Endothelial cell of umbilical vein (primary cell): ENCODE measurements around the gene PLXNB1. TPM values are rescaled to one million over a fixed set of nuclear protein-coding genes. Genes with fewer than 3 reads are reported as not detected.

Experiments
- BruUV-seq: library from RNA; stranded (reverse); fragments of 400-500 nt; replicated peaks from 2 replicates; lab custom pipeline; 2021; lab: Mats Ljungman, UMichigan
- CTCF ChIA-PET: fragments of 300-600, 350-600 bp; sonication (Branson Sonifier 250); formaldehyde crosslinking; loops from one replicate; lab custom pipeline; 2021; ENCODE audit warnings: antibody characterized with exemption, inconsistent platforms; lab: Charles Lee
- POLR2A ChIA-PET: fragments of 300-600, 350-600 bp; sonication (Branson Sonifier 250); formaldehyde crosslinking; loops from one replicate; lab custom pipeline; 2021; ENCODE audit warnings: antibody characterized with exemption, inconsistent platforms; lab: Charles Lee
- DNase-seq: peaks from one replicate; pipeline ENCODE4 v3.0.0-alpha.2; 2011; ENCODE audit warnings: low read depth, low spot score
- FAIRE-seq: peaks from 2 replicates; lab custom pipeline; 2011; peaks lifted over from hg19 to GRCh38; lab: Jason Lieb, UNC
- H2AFZ ChIP-seq: 2 replicates; pipeline ENCODE4 v1.6.0; 2012; ENCODE audit warnings: low read depth, low read length, control low read depth, inconsistent platforms
- H3K27ac ChIP-seq: 2 replicates; pipeline ENCODE4 v1.5.1; 2011; ENCODE audit warnings: low read depth, mild to moderate bottlenecking, control low read depth, low read length, moderate library complexity; ENCODE audit not compliant: insufficient read depth
- H3K27me3 ChIP-seq, 2 experiments: 2 replicates each; pipeline versions ENCODE4 v1.6.0 to v1.6.1; 2011; ENCODE audit warnings: low read length in 2 of 2, mixed read lengths in 1 of 2; ENCODE audit not compliant: control insufficient read depth in 2 of 2, insufficient read depth in 2 of 2
- H3K36me3 ChIP-seq, 2 experiments: 2 replicates in 1 of 2; 3 replicates in 1 of 2; pipeline ENCODE4 v1.5.1; 2011; ENCODE audit warnings: low read length in 2 of 2, mild to moderate bottlenecking in 1 of 2, moderate library complexity in 1 of 2; ENCODE audit not compliant: control insufficient read depth in 2 of 2, insufficient read depth in 2 of 2; ENCODE audit errors: extremely low read depth in 1 of 2
- H3K4me1 ChIP-seq: 3 replicates; pipeline ENCODE4 v1.5.1; 2011; ENCODE audit warnings: mild to moderate bottlenecking, low read length; ENCODE audit not compliant: control insufficient read depth, insufficient read depth; ENCODE audit errors: extremely low read depth
- H3K4me2 ChIP-seq: 2 replicates; pipeline ENCODE4 v1.6.1; 2011; ENCODE audit warnings: low read length, control low read depth, mixed read lengths; ENCODE audit not compliant: insufficient read depth
- H3K4me3 ChIP-seq, 3 experiments: fragments of 200-600 bp in 1 of 3; sonication (generic), shearing (Covaris generic) in 1 of 3; replicated peaks in 1 of 3; 2 replicates each; pipeline ENCODE4 v1.5.1; 2011 to 2016; ENCODE audit warnings: control low read depth in 3 of 3, low read length in 3 of 3, mild to moderate bottlenecking in 2 of 3, inconsistent platforms in 1 of 3, low read depth in 1 of 3, moderate library complexity in 1 of 3; ENCODE audit not compliant: insufficient read depth in 1 of 3
- H3K79me2 ChIP-seq: 2 replicates; pipeline ENCODE4 v1.6.0; 2012; ENCODE audit warnings: low read length, inconsistent platforms; ENCODE audit not compliant: control insufficient read depth, insufficient read depth
- H3K9ac ChIP-seq: replicated peaks from 2 replicates; pipeline ENCODE3; 2011; ENCODE audit warnings: low read length, control low read depth; ENCODE audit not compliant: insufficient read depth; ENCODE audit errors: extremely low read depth
- H3K9me1 ChIP-seq: replicated peaks from 3 replicates; pipeline ENCODE4 v1.6.0; 2011; ENCODE audit warnings: mild to moderate bottlenecking, low read length; ENCODE audit not compliant: control insufficient read depth, insufficient read depth; ENCODE audit errors: extremely low read depth
- H3K9me3 ChIP-seq: replicated peaks from 2 replicates; pipeline ENCODE4 v1.5.1; 2012; ENCODE audit warnings: low read length, inconsistent platforms; ENCODE audit not compliant: control insufficient read depth, insufficient read depth
- H4K20me1 ChIP-seq: replicated peaks from 2 replicates; pipeline ENCODE3; 2011; ENCODE audit warnings: mild to moderate bottlenecking, low read length; ENCODE audit not compliant: control insufficient read depth, insufficient read depth; ENCODE audit errors: extremely low read depth
- EZH2 ChIP-seq: IDR thresholded peaks from 2 replicates; pipeline ENCODE4 v1.6.1; 2012; ENCODE audit warnings: borderline replicate concordance, low read depth, mild to moderate bottlenecking, moderate library complexity, low read length, inconsistent platforms; ENCODE audit not compliant: severe bottlenecking
- FOS ChIP-seq: IDR thresholded peaks from 2 replicates; pipeline ENCODE4 v1.6.1; 2011; ENCODE audit warnings: mild to moderate bottlenecking, low read length, moderate library complexity, borderline replicate concordance; ENCODE audit not compliant: insufficient read depth
- GATA2 ChIP-seq: IDR thresholded peaks from 2 replicates; pipeline ENCODE4 v1.7.0; 2011; ENCODE audit warnings: low read depth, mild to moderate bottlenecking, moderate library complexity, mixed read lengths, low read length; ENCODE audit not compliant: insufficient read length, insufficient read depth
- JUN ChIP-seq: IDR thresholded peaks from 2 replicates; pipeline ENCODE4 v1.6.1; 2011; ENCODE audit warnings: borderline replicate concordance, low read depth; ENCODE audit not compliant: insufficient read length, insufficient read depth
- MYC ChIP-seq: IDR thresholded peaks from one replicate; pipeline ENCODE4 v1.6.1; 2011; ENCODE audit warnings: mild to moderate bottlenecking, low read depth, low read length
- POLR2A ChIP-seq: IDR thresholded peaks from 2 replicates; pipeline ENCODE4 v1.6.1; 2012; ENCODE audit warnings: low read depth, mild to moderate bottlenecking, control low read depth, low read length
- dilution Hi-C: fragments of 300-500 bp; cut with MboI; formaldehyde crosslinking; loops from one replicate; pipeline ENCODE4 v1.15.0; 2019; ENCODE audit warnings: low sequenced_read_pairs; ENCODE audit not compliant: extremely low pct_ligation_motif_present
- intact Hi-C: fragments of 100-400 bp; cut with micrococcal nuclease; formaldehyde crosslinking; loops from one replicate; pipeline ENCODE4 v1.10.0; 2022
- polyA plus RNA-seq, 4 experiments: library from polyadenylated mRNA; depleted of rRNA in 3 of 4; stranded (reverse) in 3 of 4; unstranded in 1 of 4; fragments of >200 nt; gene quantifications; 2 replicates each; pipeline versions ENCODE4 v1.2.1 to v1.2.3, GENCODE V29; 2011 to 2012; ENCODE audit warnings: missing spikeins in 1 of 4
- total RNA-seq: library from RNA; stranded (reverse); gene quantifications from 2 replicates; pipeline ENCODE4 v1.2.3, GENCODE V29; 2021
- TF ChIP-seq, protein P1 (sequence below), 2 donors: IDR thresholded peaks; 1 replicate in 1 of 2; 2 replicates in 1 of 2; pipeline ENCODE4 v1.5.1; 2011; ENCODE audit warnings: low read length in 2 of 2, mild to moderate bottlenecking in 2 of 2, moderate library complexity in 2 of 2, control low read depth in 1 of 2, inconsistent platforms in 1 of 2, low read depth in 1 of 2; ENCODE audit not compliant: insufficient read depth in 1 of 2; ENCODE audit errors: extremely low read depth in 1 of 2

PLXNB1 gene
- total and polyA plus RNA-seq, 2 donors (not counting 3 experiments of a cell fraction or from before 2014, with no cell fraction given): 43.1 to 45.2 TPM

DNA sequence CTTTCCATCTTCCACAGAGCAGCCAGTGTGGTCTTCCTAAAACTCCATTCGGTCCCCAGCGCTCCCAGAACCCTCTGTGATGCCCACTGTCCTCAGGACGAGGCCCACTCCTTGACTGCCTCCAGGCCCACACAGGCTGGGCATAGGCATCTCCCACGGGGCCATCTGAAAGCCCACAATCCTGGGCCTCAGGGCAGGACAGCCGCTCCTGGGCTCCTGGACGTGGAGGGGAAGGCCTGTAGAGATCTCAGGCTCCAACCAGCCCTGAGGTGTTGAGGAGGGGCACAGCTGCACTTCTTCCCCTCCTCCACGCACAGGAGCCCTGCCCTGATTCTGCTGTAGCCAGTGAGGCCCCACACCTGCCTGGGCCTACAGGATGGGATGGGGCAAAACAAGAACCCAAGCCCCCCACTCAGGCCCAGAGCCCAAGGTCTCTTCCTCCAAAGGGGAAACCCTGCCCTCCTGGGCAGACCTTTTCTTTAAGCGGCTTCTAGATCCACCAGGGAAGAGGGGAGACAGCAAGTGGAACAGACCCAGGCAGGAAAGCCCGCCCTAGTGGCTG, 48.2 kb upstream of the PLXNB1 start:
- Histone ChIP-seq H3K9me3 (no peaks in the 10 kb centered on the region), H3K4me3 (no peak overlapping the region), H3K9me1 (no peaks in the 10 kb centered on the region), H3K4me1 (peaks cover 5% of the 10 kb centered on the region), H4K20me1 (no peaks in the 10 kb centered on the region), H2AFZ (no peak overlapping the region), H3K36me3 (peaks cover 0 to 9% of the 10 kb centered on the region in 2 experiments), H3K27ac (no peak overlapping the region), H3K9ac (no peak overlapping the region), H3K4me2 (no peak overlapping the region), H3K27me3 (no peaks in the 10 kb centered on the region), H3K79me2 (no peaks in the 10 kb centered on the region)
- ChIA-PET POLR2A (no interaction called here), CTCF (no interaction called here)
- no TSS peak for BruUV-seq
- dilution Hi-C loops (no loop called here), intact Hi-C loops (no loop called here)
- FAIRE-seq: no peak
- DNase-seq: no peak
- TF ChIP-seq MYC (no peak), EZH2 (no peak), POLR2A (no peak), GATA2 (no peak), JUN (no peak), FOS (no peak)
- TF ChIP-seq, protein P1, sequence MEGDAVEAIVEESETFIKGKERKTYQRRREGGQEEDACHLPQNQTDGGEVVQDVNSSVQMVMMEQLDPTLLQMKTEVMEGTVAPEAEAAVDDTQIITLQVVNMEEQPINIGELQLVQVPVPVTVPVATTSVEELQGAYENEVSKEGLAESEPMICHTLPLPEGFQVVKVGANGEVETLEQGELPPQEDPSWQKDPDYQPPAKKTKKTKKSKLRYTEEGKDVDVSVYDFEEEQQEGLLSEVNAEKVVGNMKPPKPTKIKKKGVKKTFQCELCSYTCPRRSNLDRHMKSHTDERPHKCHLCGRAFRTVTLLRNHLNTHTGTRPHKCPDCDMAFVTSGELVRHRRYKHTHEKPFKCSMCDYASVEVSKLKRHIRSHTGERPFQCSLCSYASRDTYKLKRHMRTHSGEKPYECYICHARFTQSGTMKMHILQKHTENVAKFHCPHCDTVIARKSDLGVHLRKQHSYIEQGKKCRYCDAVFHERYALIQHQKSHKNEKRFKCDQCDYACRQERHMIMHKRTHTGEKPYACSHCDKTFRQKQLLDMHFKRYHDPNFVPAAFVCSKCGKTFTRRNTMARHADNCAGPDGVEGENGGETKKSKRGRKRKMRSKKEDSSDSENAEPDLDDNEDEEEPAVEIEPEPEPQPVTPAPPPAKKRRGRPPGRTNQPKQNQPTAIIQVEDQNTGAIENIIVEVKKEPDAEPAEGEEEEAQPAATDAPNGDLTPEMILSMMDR (IDR thresholded peaks at IDR 0.05; ENCODE audit: extremely low read depth in 1 of 2, insufficient read depth in 1 of 2, low read depth in 1 of 2, low read length in 2 of 2): no peak
